ENCODE measurements around the gene EED. TPM values are rescaled to one million over a fixed set of nuclear protein-coding genes. Genes with fewer than 3 reads are reported as not detected.

EED gene
- total RNA-seq, 1 donor from 2014 or later, result 279 TPM

GRCh38 chr11:86244063-86244521, 461 bp upstream of the EED start:
- intact Hi-C loops (cut with micrococcal nuclease), result loop anchor here (1.0 to 10.0 kb wide), 6 partner anchors 42 to 616 kb away; partner anchors contain the start of genes CCDC83, PRSS23 and TMEM126B
- peaks cover 39% of the 10 kb centered on the region for H3K4me1 Mint-ChIP-seq (ENCODE audit: low read depth)
- no peak overlapping the region for H3K27ac Mint-ChIP-seq
- no peak overlapping the region for H3K4me3 Mint-ChIP-seq
- H3K36me3 Mint-ChIP-seq (ENCODE audit: low read depth), result peaks cover 17% of the 10 kb centered on the region
- DNase-seq (ENCODE audit: low spot score), result peak; percentile 86
- H3K27me3 Mint-ChIP-seq (ENCODE audit: insufficient read depth), result no peaks in the 10 kb centered on the region
- no peaks in the 10 kb centered on the region for H3K9me3 Mint-ChIP-seq

GRCh38 chr11:86245369-86246292, 1.1 kb downstream of the EED start:
- Mint-ChIP-seq H3K4me1 (ENCODE audit: low read depth) (peaks cover 41% of the 10 kb centered on the region), H3K4me3 (no peak overlapping the region), H3K27me3 (ENCODE audit: insufficient read depth) (no peaks in the 10 kb centered on the region), H3K27ac (no peak overlapping the region), H3K36me3 (ENCODE audit: low read depth) (peaks cover 27% of the 10 kb centered on the region), H3K9me3 (no peaks in the 10 kb centered on the region)
- DNase-seq (ENCODE audit: low spot score), result peak; percentile 3
- intact Hi-C loops (cut with micrococcal nuclease), result loop anchor here (1.0 to 10.0 kb wide), 14 partner anchors 11 to 580 kb away; partner anchors contain the start of genes CCDC83, CREBZF, HIKESHI and PICALM

- Mint-ChIP-seq H3K36me3 (ENCODE audit: low read depth) (peaks cover 30% of the 10 kb centered on the region), H3K4me1 (ENCODE audit: low read depth) (peaks cover 43% of the 10 kb centered on the region), H3K4me3 (no peak overlapping the region), H3K27ac (no peak overlapping the region), H3K27me3 (ENCODE audit: insufficient read depth) (no peaks in the 10 kb centered on the region), H3K9me3 (no peaks in the 10 kb centered on the region)
- intact Hi-C loops (cut with micrococcal nuclease), result loop anchor here (10.0 kb wide), 1 partner anchor 559 kb away; the partner anchor contains the start of gene PRSS23
- DNase-seq (ENCODE audit: low spot score), result no peak
These were observed 1.7 kb downstream of the EED start for GRCh38 chr11:86246293-86246675.

GRCh38 chr11:86247608-86248007, 3.1 kb downstream of the EED start:
- no peak for DNase-seq (ENCODE audit: low spot score)
- peak overlapping the region; percentile 69 for H3K27ac Mint-ChIP-seq
- no peaks in the 10 kb centered on the region for H3K27me3 Mint-ChIP-seq (ENCODE audit: insufficient read depth)
- no peaks in the 10 kb centered on the region for H3K9me3 Mint-ChIP-seq
- peaks cover 56% of the 10 kb centered on the region for H3K4me1 Mint-ChIP-seq (ENCODE audit: low read depth)
- no peak overlapping the region for H3K4me3 Mint-ChIP-seq
- intact Hi-C loops (cut with micrococcal nuclease), result loop anchor here (10.0 kb wide), 1 partner anchor 557 kb away; the partner anchor contains the start of gene PRSS23
- peaks cover 40% of the 10 kb centered on the region for H3K36me3 Mint-ChIP-seq (ENCODE audit: low read depth)

GRCh38 chr11:86248609-86249008, 4.1 kb downstream of the EED start:
- Mint-ChIP-seq H3K4me1 (ENCODE audit: low read depth) (peaks cover 59% of the 10 kb centered on the region), H3K27ac (peak overlapping the region; percentile 78), H3K4me3 (no peak overlapping the region), H3K36me3 (ENCODE audit: low read depth) (peaks cover 43% of the 10 kb centered on the region), H3K27me3 (ENCODE audit: insufficient read depth) (no peaks in the 10 kb centered on the region), H3K9me3 (no peaks in the 10 kb centered on the region)
- DNase-seq (ENCODE audit: low spot score), result no peak
- intact Hi-C loops (cut with micrococcal nuclease), result loop anchor here (10.0 kb wide), 1 partner anchor 556 kb away; the partner anchor contains the start of gene PRSS23

DNA sequence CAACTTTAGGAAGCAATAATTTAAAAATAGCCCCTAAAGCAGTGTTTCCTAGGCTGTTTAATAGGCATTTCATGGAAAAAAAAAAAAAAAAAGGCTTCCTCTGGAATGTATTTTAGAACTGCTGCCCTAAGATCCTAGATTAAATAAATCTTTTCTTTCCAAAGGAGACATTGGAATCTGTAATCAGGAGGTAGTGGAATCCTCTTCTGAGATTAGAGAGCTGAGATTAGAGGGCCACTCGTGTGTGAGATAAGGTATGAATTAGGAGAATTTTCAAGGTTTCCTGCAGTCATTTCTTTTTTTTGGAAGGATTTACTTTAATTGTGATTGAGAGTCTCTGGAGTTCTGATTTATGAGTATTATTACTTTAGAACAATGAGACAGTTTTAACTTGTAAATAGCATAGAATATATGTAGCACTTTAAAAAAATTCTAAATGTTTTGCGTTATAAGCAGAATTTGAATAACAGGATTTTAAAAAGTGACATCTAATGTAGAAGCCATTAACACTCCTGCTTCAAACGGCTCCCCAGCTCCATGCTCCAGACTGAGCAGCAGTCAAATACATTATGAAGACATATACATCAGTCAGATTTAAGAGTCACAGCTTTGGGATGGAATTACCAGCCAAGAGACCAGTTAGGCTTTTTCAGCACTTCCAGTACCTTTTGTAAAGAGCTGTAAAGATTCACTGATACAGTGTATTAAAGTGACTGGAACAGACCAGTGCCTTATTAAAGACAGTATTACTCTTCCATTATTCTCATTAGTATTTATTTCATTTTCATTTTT, 5.0 kb downstream of the EED start:
- H3K36me3 Mint-ChIP-seq (ENCODE audit: low read depth), result peaks cover 43% of the 10 kb centered on the region
- H3K9me3 Mint-ChIP-seq, result no peaks in the 10 kb centered on the region
- H3K27me3 Mint-ChIP-seq (ENCODE audit: insufficient read depth), result no peaks in the 10 kb centered on the region
- no peak for DNase-seq (ENCODE audit: low spot score)
- peaks cover 59% of the 10 kb centered on the region for H3K4me1 Mint-ChIP-seq (ENCODE audit: low read depth)
- H3K4me3 Mint-ChIP-seq, result no peak overlapping the region
- H3K27ac Mint-ChIP-seq, result peak overlapping the region; percentile 40
- intact Hi-C loops (cut with micrococcal nuclease), result loop anchor here (2.0 to 10.0 kb wide), 2 partner anchors 17 to 555 kb away; partner anchors contain the start of gene PRSS23

- H3K27ac Mint-ChIP-seq, result peak overlapping the region; percentile 53
- H3K4me1 Mint-ChIP-seq (ENCODE audit: low read depth), result peaks cover 73% of the 10 kb centered on the region
- no peak for DNase-seq (ENCODE audit: low spot score)
- H3K4me3 Mint-ChIP-seq, result peak overlapping the region; percentile 63
- intact Hi-C loops (cut with micrococcal nuclease), result loop anchor here (2.0 kb wide), 1 partner anchor 15 kb away; no protein-coding TSS in a partner anchor
- peaks cover 56% of the 10 kb centered on the region for H3K36me3 Mint-ChIP-seq (ENCODE audit: low read depth)
- H3K9me3 Mint-ChIP-seq, result no peaks in the 10 kb centered on the region
- H3K27me3 Mint-ChIP-seq (ENCODE audit: insufficient read depth), result no peaks in the 10 kb centered on the region
These were observed 6.8 kb downstream of the EED start for GRCh38 chr11:86251345-86251744.

- Mint-ChIP-seq H3K9me3 (no peaks in the 10 kb centered on the region), H3K27me3 (ENCODE audit: insufficient read depth) (no peaks in the 10 kb centered on the region), H3K27ac (peak overlapping the region; percentile 75), H3K4me3 (peak overlapping the region; percentile 15), H3K36me3 (ENCODE audit: low read depth) (peaks cover 60% of the 10 kb centered on the region), H3K4me1 (ENCODE audit: low read depth) (peaks cover 50% of the 10 kb centered on the region)
- intact Hi-C loops (cut with micrococcal nuclease), result loop anchor here (1.0 kb wide), 3 partner anchors 11 to 209 kb away; no protein-coding TSS in a partner anchor
- DNase-seq (ENCODE audit: low spot score), result no peak
These were observed 11.3 kb downstream of the EED start for GRCh38 chr11:86255896-86256295.

GRCh38 chr11:86256608-86257007, 12.1 kb downstream of the EED start:
- Mint-ChIP-seq H3K4me3 (peak overlapping the region; percentile 7), H3K9me3 (no peaks in the 10 kb centered on the region), H3K27ac (peak overlapping the region; percentile 70), H3K36me3 (ENCODE audit: low read depth) (peaks cover 58% of the 10 kb centered on the region), H3K4me1 (ENCODE audit: low read depth) (peaks cover 51% of the 10 kb centered on the region), H3K27me3 (ENCODE audit: insufficient read depth) (no peaks in the 10 kb centered on the region)
- DNase-seq (ENCODE audit: low spot score), result no peak
- intact Hi-C loops (cut with micrococcal nuclease), result loop anchor here (1.0 kb wide), 3 partner anchors 11 to 209 kb away; no protein-coding TSS in a partner anchor

DNA sequence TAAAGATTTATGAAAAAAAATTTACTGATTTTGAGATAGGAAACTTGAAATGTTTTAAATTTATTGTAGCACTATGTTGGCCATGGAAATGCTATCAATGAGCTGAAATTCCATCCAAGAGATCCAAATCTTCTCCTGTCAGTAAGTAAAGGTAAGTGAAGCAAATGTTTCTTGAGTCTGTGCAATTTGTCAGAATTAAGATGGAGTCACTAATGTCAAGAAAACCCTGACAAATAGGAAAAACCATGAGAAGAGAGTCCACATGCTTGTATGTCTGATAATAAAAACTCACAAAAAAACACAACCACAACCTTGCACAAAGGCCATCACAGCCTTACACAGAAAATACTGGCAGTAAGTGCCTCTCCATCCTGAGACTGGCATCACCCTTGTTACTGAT, 12.9 kb downstream of the EED start:
- no peaks in the 10 kb centered on the region for H3K27me3 Mint-ChIP-seq (ENCODE audit: insufficient read depth)
- H3K36me3 Mint-ChIP-seq (ENCODE audit: low read depth), result peaks cover 58% of the 10 kb centered on the region
- no peak for DNase-seq (ENCODE audit: low spot score)
- intact Hi-C loops (cut with micrococcal nuclease), result no loop called here
- peaks cover 45% of the 10 kb centered on the region for H3K4me1 Mint-ChIP-seq (ENCODE audit: low read depth)
- H3K27ac Mint-ChIP-seq, result peak overlapping the region; percentile 27
- no peak overlapping the region for H3K4me3 Mint-ChIP-seq
- no peaks in the 10 kb centered on the region for H3K9me3 Mint-ChIP-seq

GRCh38 chr11:86259730-86260129, 15.2 kb downstream of the EED start:
- Mint-ChIP-seq H3K4me1 (ENCODE audit: low read depth) (peaks cover 59% of the 10 kb centered on the region), H3K27ac (no peak overlapping the region), H3K9me3 (no peaks in the 10 kb centered on the region), H3K4me3 (no peak overlapping the region), H3K36me3 (ENCODE audit: low read depth) (peaks cover 70% of the 10 kb centered on the region), H3K27me3 (ENCODE audit: insufficient read depth) (no peaks in the 10 kb centered on the region)
- DNase-seq (ENCODE audit: low spot score), result no peak
- intact Hi-C loops (cut with micrococcal nuclease), result no loop called here

DNA sequence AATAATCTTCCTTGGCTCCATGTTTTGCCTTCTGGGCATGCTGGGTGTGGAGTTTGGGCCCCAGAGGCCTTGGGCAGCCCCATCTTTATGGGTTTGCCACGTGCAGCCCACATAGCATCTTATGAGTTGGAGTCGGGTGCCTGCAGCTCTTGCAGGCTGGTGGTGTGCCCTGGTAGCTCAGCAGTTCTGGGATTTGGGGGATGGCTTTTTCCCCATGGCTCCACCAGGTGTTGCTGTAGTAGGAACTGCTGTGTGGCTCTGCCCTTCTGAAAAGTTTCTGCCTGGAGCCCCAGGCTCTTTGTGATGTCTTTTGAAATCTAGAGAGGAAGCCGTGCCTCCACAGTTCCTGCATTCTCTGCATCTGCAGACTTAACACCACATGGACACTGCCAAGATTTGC, 16.8 kb downstream of the EED start:
- intact Hi-C loops (cut with micrococcal nuclease), result no loop called here
- DNase-seq (ENCODE audit: low spot score), result no peak
- H3K36me3 Mint-ChIP-seq (ENCODE audit: low read depth), result peaks cover 65% of the 10 kb centered on the region
- H3K9me3 Mint-ChIP-seq, result no peaks in the 10 kb centered on the region
- no peaks in the 10 kb centered on the region for H3K27me3 Mint-ChIP-seq (ENCODE audit: insufficient read depth)
- H3K27ac Mint-ChIP-seq, result peak overlapping the region; percentile 4
- H3K4me3 Mint-ChIP-seq, result no peak overlapping the region
- peaks cover 52% of the 10 kb centered on the region for H3K4me1 Mint-ChIP-seq (ENCODE audit: low read depth)

Data from activated T-helper 1 cell treated with anti-CD3 and anti-CD28 coated beads, Interleukin-12 subunit alpha, Interleukin-12 subunit beta, Interleukin-2, Interleukin-4 antibody, amounts not matched to agents 30 ng/mL and 10 ng/mL and 1 ng/mL, durations not matched to agents 14 hours and 24 hours and 36 hours (primary cell).